Measurements from ENCODE around the gene PCP2. TPM values are rescaled to one million over a fixed set of nuclear protein-coding genes. Genes with fewer than 3 reads are reported as not detected.
A peak's percentile ranks its signal among the peaks of the same experiment; 100 is the strongest.

The PCP2 gene
- total RNA-seq, 3 donors from 2014 or later (not counting 1 experiment from before 2014, with no cell fraction given) = 5.4 to 8.4 (median 7.7) TPM

DNA sequence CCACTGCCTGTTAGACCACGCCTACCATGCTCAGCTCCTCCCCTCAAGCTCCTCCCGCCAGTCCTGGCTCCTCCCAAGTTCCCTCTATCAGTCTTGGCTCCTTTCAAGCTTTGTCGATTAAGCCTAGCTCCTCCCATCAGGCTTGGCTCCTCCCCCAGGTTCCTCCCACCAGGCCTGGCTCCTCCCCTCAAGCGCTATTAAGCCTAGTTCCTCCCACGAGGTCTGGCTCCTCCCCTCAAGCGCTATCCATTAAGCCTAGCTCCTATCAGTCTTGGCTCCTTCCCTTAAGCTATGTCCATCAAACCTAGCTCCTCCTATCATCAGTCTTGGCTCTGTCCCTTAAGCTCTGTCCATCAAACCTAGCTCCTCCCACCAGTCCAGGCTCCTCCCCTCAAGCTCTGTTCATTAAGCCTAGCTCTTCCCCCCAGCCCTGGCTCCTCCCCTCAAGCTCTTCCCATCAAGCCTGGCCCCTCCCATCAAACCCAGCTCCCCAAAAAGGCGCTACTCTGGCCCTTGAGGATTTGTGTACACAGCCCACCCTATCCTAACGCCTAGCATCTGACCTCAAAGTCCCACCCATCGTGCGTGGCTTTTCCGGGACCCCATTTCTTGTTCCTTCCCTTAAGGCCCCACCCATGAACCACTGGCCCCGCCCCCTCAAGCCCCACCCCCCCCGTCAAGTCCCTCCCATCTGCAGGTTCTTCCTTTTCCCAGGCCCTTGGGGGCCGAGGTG, 27.9 kb downstream of the PCP2 start:
- Histone ChIP-seq H3K36me3 (ENCODE audit: control insufficient read depth, insufficient read depth, low read length) (no peaks in the 10 kb centered on the region), H3K27me3 (ENCODE audit: control insufficient read depth, insufficient read depth, low read length) (no peaks in the 10 kb centered on the region), H3K4me3 (ENCODE audit: low read length) (no peak overlapping the region), H3K27ac (ENCODE audit: low read length) (no peak overlapping the region), H3K4me1 (ENCODE audit: control insufficient read depth, insufficient read depth, low read length) (no peaks in the 10 kb centered on the region), H3K9me3 (ENCODE audit: control insufficient read depth, insufficient read depth, low read length) (peaks cover 4% of the 10 kb centered on the region)
- intact Hi-C loops (cut with micrococcal nuclease) = no loop called here
- peaks cover 0 to 8% of the 10 kb centered on the region in 2 donors for H3K4me1 Mint-ChIP-seq
- H3K4me3 Mint-ChIP-seq = no peak overlapping the region
- DNase-seq = peak in 1 of 2 donors; percentile 51
- TF ChIP-seq, protein P1, sequence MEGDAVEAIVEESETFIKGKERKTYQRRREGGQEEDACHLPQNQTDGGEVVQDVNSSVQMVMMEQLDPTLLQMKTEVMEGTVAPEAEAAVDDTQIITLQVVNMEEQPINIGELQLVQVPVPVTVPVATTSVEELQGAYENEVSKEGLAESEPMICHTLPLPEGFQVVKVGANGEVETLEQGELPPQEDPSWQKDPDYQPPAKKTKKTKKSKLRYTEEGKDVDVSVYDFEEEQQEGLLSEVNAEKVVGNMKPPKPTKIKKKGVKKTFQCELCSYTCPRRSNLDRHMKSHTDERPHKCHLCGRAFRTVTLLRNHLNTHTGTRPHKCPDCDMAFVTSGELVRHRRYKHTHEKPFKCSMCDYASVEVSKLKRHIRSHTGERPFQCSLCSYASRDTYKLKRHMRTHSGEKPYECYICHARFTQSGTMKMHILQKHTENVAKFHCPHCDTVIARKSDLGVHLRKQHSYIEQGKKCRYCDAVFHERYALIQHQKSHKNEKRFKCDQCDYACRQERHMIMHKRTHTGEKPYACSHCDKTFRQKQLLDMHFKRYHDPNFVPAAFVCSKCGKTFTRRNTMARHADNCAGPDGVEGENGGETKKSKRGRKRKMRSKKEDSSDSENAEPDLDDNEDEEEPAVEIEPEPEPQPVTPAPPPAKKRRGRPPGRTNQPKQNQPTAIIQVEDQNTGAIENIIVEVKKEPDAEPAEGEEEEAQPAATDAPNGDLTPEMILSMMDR (IDR thresholded peaks at IDR 0.05) = no peak
- peaks cover 0 to 3% of the 10 kb centered on the region in 2 donors for H3K9me3 Mint-ChIP-seq
- 74% methylated on average over 9 of the region's 14 CpGs for WGBS (ENCODE audit: insufficient coverage)
- peaks cover 0 to 16% of the 10 kb centered on the region in 2 donors for H3K27me3 Mint-ChIP-seq (ENCODE audit: low read depth in 2 of 2)
- H3K27ac Mint-ChIP-seq = peak overlapping the region in 1 of 2 donors; percentile 47
- ATAC-seq = peak; percentile 35 to 80 (median 67)
- no peaks in the 10 kb centered on the region for H3K36me3 Mint-ChIP-seq

DNA sequence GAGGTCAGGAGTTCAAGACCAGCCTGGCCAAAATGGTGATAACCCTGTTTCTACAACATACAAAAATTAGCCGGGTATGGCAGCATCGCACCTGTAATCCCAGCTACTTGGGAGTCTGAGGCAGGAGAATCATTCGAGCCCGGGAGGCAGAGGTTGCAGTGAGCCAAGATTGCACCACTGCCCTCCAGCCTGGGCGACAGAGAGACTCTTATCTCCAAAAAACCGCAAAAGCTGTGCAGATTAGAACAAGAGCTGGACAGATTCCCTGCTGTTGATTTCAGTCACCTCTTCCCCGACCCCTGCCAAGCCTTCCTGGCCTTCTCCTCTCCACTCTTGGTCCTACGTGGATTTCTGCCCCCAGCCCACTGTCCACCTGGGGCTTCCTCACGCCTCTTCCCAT, 29.6 kb downstream of the PCP2 start:
- TF ChIP-seq, protein P1 (IDR thresholded peaks at IDR 0.05) = no peak
- H3K9me3 Mint-ChIP-seq = peaks cover 0 to 3% of the 10 kb centered on the region in 2 donors
- peaks cover 0 to 16% of the 10 kb centered on the region in 2 donors for H3K27me3 Mint-ChIP-seq (ENCODE audit: low read depth in 2 of 2)
- WGBS (ENCODE audit: insufficient coverage) = 92% methylated on average over 9 of the region's 9 CpGs
- Histone ChIP-seq H3K4me3 (ENCODE audit: low read length) (no peak overlapping the region), H3K27ac (ENCODE audit: low read length) (no peak overlapping the region), H3K36me3 (ENCODE audit: control insufficient read depth, insufficient read depth, low read length) (no peaks in the 10 kb centered on the region), H3K4me1 (ENCODE audit: control insufficient read depth, insufficient read depth, low read length) (no peaks in the 10 kb centered on the region), H3K9me3 (ENCODE audit: control insufficient read depth, insufficient read depth, low read length) (peaks cover 4% of the 10 kb centered on the region), H3K27me3 (ENCODE audit: control insufficient read depth, insufficient read depth, low read length) (no peaks in the 10 kb centered on the region)
- H3K4me1 Mint-ChIP-seq = peaks cover 0 to 8% of the 10 kb centered on the region in 2 donors
- DNase-seq (no peak), ATAC-seq (no peak)
- H3K4me3 Mint-ChIP-seq = no peak overlapping the region
- no peak overlapping the region for H3K27ac Mint-ChIP-seq
- no peaks in the 10 kb centered on the region for H3K36me3 Mint-ChIP-seq
- intact Hi-C loops (cut with micrococcal nuclease) = no loop called here

DNA sequence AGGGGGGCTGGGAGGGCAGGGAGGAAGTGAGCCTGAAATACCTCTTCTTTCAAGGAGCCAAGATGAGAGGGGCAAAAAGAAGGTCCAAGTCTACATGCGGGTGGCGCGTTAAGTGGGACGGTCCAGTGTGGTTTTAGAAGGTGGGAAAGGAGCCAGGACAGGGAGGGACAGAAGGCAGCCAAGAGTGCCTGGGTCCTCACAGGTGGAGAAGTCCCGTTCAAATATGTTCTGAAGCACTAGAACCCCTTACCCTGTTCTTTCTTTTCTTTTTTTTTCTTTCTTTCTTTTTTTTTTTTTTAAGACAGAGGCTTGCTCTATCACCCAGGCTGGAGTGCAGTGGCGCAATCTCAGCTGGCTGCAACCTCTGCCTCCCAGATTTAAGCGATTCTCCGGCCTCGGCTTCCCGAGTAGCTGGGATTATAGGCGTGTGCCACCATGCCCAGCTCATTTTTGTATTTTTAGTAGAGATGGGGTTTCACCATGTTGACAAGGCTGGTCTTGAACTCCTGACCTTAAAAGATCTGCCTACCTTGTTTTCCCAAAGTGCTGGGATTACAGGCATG, 30.5 kb downstream of the PCP2 start:
- Histone ChIP-seq H3K9me3 (ENCODE audit: control insufficient read depth, insufficient read depth, low read length) (peaks cover 4% of the 10 kb centered on the region), H3K4me3 (ENCODE audit: low read length) (no peak overlapping the region), H3K36me3 (ENCODE audit: control insufficient read depth, insufficient read depth, low read length) (no peaks in the 10 kb centered on the region), H3K27ac (ENCODE audit: low read length) (no peak overlapping the region), H3K4me1 (ENCODE audit: control insufficient read depth, insufficient read depth, low read length) (no peaks in the 10 kb centered on the region), H3K27me3 (ENCODE audit: control insufficient read depth, insufficient read depth, low read length) (peaks cover 3% of the 10 kb centered on the region)
- Mint-ChIP-seq H3K4me3 (no peak overlapping the region), H3K9me3 (peaks cover 0 to 3% of the 10 kb centered on the region in 2 donors), H3K27ac (no peak overlapping the region), H3K4me1 (peaks cover 0 to 8% of the 10 kb centered on the region in 2 donors), H3K27me3 (ENCODE audit: low read depth in 2 of 2) (peaks cover 8 to 19% of the 10 kb centered on the region in 2 donors), H3K36me3 (no peaks in the 10 kb centered on the region)
- intact Hi-C loops (cut with micrococcal nuclease) = no loop called here
- 89% methylated on average over 11 of the region's 11 CpGs for WGBS (ENCODE audit: insufficient coverage)
- TF ChIP-seq, protein P1 (IDR thresholded peaks at IDR 0.05) = no peak
- ATAC-seq = no peak
- no peak for DNase-seq
